Muscle of leg (tissue), 11 donors: Measurements from ENCODE around the gene HID1. TPM values are rescaled to one million over a fixed set of nuclear protein-coding genes. Genes with fewer than 3 reads are reported as not detected.

ENCODE experiments used
- DNase-seq: peaks from one replicate; pipeline ENCODE4 v3.0.0; 2013
- H3K27ac ChIP-seq: one replicate; pipeline ENCODE4 v1.5.1; 2013; ENCODE audit warnings: mild to moderate bottlenecking, low read length, control low read depth
- H3K27me3 ChIP-seq: one replicate; pipeline ENCODE4 v1.6.1; 2013; ENCODE audit warnings: low read length; ENCODE audit not compliant: control insufficient read depth, insufficient read depth
- H3K36me3 ChIP-seq: one replicate; pipeline ENCODE4 v1.6.1; 2013; ENCODE audit warnings: low read length; ENCODE audit not compliant: control insufficient read depth, insufficient read depth
- H3K4me1 ChIP-seq: one replicate; pipeline ENCODE4 v1.6.1; 2013; ENCODE audit warnings: low read length; ENCODE audit not compliant: control insufficient read depth, insufficient read depth
- H3K4me3 ChIP-seq: one replicate; pipeline ENCODE4 v1.5.1; 2013; ENCODE audit warnings: low read length, control low read depth
- H3K9me3 ChIP-seq: replicated peaks from 2 replicates; pipeline ENCODE4 v1.6.1; 2013; ENCODE audit warnings: low read depth, low read length; ENCODE audit not compliant: control insufficient read depth
- WGBS: methylation state at CpG from one replicate; pipeline ENCODE4 v1.1.5; 2013; ENCODE audit warnings: missing lambda C conversion rate; ENCODE audit not compliant: insufficient coverage; 5-methylcytosine and 5-hydroxymethylcytosine counted together
- polyA plus RNA-seq, 8 donors: library from polyadenylated mRNA; unstranded; fragments of 120-200 nt; gene quantifications; one replicate each; pipeline versions ENCODE4 v1.2.1 to v1.2.3, GENCODE V29; 2013; ENCODE audit warnings: inconsistent platforms in 1 of 8, low replicate concordance in 1 of 8; ENCODE audit not compliant: insufficient read length in 8 of 8, insufficient read depth in 1 of 8
- total RNA-seq: library from RNA; stranded (reverse); fragments of 120-200 nt; gene quantifications from one replicate; pipeline ENCODE4 v1.2.4, GENCODE V29; 2013

The HID1 gene
- total and polyA plus RNA-seq, 9 donors, result 2.7 to 12.6 (median 6.8) TPM

DNA sequence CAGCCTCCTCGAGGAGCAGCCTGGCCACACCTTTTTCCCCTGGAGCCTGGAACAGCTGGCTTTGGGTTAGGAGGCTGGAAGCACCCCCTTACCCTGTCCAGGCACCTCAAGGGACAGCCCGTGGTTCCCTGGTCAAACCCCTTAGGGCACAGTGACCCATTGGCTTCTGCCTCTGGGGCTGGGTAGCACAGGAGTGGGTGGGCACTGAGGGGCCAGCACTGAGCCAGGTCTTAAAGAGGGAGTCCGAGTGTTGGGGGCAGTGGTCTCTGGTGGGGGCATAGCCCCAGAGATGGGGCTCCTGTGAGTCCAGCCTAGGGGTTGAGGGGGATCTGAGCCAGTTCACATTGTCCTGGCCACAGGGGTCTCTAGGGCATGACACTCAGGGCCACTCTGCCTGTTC, 21.5 kb downstream of the HID1 start:
- Histone ChIP-seq H3K4me3 (no peak overlapping the region), H3K27me3 (peaks cover 38% of the 10 kb centered on the region), H3K27ac (no peak overlapping the region), H3K36me3 (no peaks in the 10 kb centered on the region), H3K4me1 (no peaks in the 10 kb centered on the region), H3K9me3 (no peaks in the 10 kb centered on the region)
- DNase-seq, result no peak
- WGBS, result 49% methylated on average over 3 of the region's 3 CpGs

GRCh38 chr17:74950207-74950606, 22.4 kb downstream of the HID1 start:
- Histone ChIP-seq H3K4me3 (no peak overlapping the region), H3K27me3 (peaks cover 42% of the 10 kb centered on the region), H3K27ac (no peak overlapping the region), H3K4me1 (no peaks in the 10 kb centered on the region), H3K9me3 (no peaks in the 10 kb centered on the region), H3K36me3 (no peaks in the 10 kb centered on the region)
- WGBS, result 65% methylated on average over 5 of the region's 8 CpGs
- DNase-seq, result no peak

- Histone ChIP-seq H3K4me1 (no peaks in the 10 kb centered on the region), H3K27ac (no peak overlapping the region), H3K4me3 (no peak overlapping the region), H3K9me3 (no peaks in the 10 kb centered on the region), H3K36me3 (no peaks in the 10 kb centered on the region), H3K27me3 (peaks cover 41% of the 10 kb centered on the region)
- WGBS, result 55% methylated on average over 8 of the region's 12 CpGs
- DNase-seq, result no peak
Measured at GRCh38 chr17:74949455-74950115, 23.0 kb downstream of the HID1 start.

DNA sequence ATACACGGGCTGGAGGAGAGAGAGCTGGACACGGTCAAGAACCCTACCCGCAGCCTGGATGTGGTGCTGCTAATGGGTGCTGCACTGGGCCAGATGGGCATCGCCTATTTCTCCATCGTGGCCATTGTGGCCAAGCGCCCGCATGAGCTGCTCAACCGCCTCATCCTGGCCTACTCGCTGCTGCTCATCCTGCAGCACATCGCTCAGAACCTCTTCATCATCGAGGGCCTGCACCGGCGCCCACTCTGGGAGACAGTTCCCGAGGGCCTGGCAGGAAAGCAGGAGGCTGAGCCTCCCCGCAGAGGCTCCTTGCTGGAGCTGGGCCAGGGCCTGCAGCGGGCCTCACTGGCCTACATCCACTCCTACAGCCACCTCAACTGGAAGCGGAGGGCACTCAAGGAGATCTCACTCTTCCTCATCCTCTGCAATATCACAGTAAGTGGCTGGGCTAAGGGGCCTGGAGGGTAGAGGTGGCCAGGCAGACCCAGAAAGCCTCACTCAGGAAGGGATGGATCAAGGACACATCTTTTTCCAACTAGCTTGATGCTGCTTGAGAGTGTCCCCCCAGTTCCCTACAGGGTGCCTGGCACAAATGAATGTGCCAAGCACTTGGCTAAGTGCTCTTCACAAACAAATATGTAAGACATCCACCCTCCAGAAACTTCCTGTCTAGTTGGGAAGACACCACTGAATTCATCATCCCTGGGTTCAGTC, 25.4 kb downstream of the HID1 start:
- Histone ChIP-seq H3K36me3 (no peaks in the 10 kb centered on the region), H3K4me1 (no peaks in the 10 kb centered on the region), H3K27me3 (peaks cover 53% of the 10 kb centered on the region), H3K27ac (no peak overlapping the region), H3K9me3 (no peaks in the 10 kb centered on the region), H3K4me3 (no peak overlapping the region)
- no peak for DNase-seq
- WGBS, result 89% methylated on average over 13 of the region's 17 CpGs

DNA sequence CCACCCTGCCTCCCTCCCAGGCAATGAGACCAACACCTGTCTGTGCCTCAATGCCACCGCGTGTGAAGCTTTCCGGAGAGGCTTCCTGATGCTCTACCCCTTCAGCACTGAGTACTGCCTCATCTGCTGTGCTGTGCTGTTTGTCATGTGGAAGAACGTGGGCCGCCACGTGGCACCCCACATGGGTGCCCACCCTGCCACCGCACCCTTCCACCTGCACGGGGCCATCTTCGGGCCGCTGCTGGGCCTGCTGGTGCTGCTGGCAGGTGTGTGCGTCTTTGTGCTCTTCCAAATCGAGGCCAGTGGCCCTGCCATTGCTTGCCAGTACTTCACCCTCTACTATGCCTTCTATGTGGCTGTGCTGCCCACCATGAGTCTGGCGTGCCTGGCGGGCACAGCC, 25.9 kb downstream of the HID1 start:
- 92% methylated on average over 14 of the region's 14 CpGs for WGBS
- DNase-seq, result no peak
- H3K4me3 ChIP-seq, result no peak overlapping the region
- no peaks in the 10 kb centered on the region for H3K9me3 ChIP-seq
- peaks cover 50% of the 10 kb centered on the region for H3K27me3 ChIP-seq
- H3K27ac ChIP-seq, result no peak overlapping the region
- no peaks in the 10 kb centered on the region for H3K4me1 ChIP-seq
- H3K36me3 ChIP-seq, result no peaks in the 10 kb centered on the region

GRCh38 chr17:74945543-74945942, 27.0 kb downstream of the HID1 start:
- no peaks in the 10 kb centered on the region for H3K4me1 ChIP-seq
- no peaks in the 10 kb centered on the region for H3K9me3 ChIP-seq
- no peak overlapping the region for H3K27ac ChIP-seq
- H3K4me3 ChIP-seq, result no peak overlapping the region
- H3K27me3 ChIP-seq, result peaks cover 51% of the 10 kb centered on the region
- H3K36me3 ChIP-seq, result no peaks in the 10 kb centered on the region
- no peak for DNase-seq
- WGBS, result 42% methylated on average over 4 of the region's 6 CpGs

GRCh38 chr17:74943808-74944522, 28.6 kb downstream of the HID1 start:
- no peak for DNase-seq
- peaks cover 49% of the 10 kb centered on the region for H3K27me3 ChIP-seq
- WGBS, result 42% methylated on average over 8 of the region's 13 CpGs
- H3K36me3 ChIP-seq, result no peaks in the 10 kb centered on the region
- H3K9me3 ChIP-seq, result no peaks in the 10 kb centered on the region
- H3K27ac ChIP-seq, result no peak overlapping the region
- H3K4me3 ChIP-seq, result no peak overlapping the region
- H3K4me1 ChIP-seq, result no peaks in the 10 kb centered on the region

DNA sequence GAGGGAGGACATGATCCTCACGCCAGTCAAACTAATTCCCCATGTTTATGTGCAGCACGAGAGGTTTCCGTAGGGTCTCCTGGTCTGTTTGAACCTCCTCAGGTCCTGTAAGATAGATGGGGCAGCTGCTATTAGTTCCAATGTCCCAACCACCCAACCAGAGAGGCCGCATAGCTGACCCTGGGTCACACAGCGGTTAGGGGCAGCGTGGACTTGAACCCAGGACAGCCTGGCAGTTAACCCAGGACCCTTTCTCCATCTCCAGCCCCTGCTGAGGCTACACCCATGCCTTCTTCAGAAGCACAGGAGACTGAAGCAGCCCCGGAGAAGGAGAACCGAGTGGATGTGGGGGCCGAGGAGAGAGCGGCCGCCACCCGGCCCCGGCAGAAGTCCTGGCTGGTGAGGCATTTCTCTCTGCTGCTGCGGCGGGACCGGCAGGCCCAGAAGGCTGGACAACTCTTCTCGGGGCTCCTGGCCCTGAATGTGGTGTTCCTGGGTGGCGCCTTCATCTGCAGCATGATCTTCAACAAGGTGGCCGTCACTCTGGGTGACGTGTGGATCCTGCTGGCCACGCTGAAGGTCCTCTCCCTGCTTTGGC, 31.3 kb downstream of the HID1 start:
- Histone ChIP-seq H3K27me3 (peaks cover 69% of the 10 kb centered on the region), H3K4me3 (no peak overlapping the region), H3K9me3 (no peaks in the 10 kb centered on the region), H3K27ac (no peak overlapping the region), H3K36me3 (no peaks in the 10 kb centered on the region), H3K4me1 (no peaks in the 10 kb centered on the region)
- no peak for DNase-seq
- WGBS, result 82% methylated on average over 13 of the region's 21 CpGs

GRCh38 chr17:74939534-74939933, 33.0 kb downstream of the HID1 start:
- no peak overlapping the region for H3K27ac ChIP-seq
- H3K4me3 ChIP-seq, result no peak overlapping the region
- 46% methylated on average over 6 of the region's 8 CpGs for WGBS
- H3K27me3 ChIP-seq, result peaks cover 79% of the 10 kb centered on the region
- peaks cover 5% of the 10 kb centered on the region for H3K4me1 ChIP-seq
- H3K36me3 ChIP-seq, result no peaks in the 10 kb centered on the region
- no peaks in the 10 kb centered on the region for H3K9me3 ChIP-seq
- DNase-seq, result no peak
